ENCODE data around the gene MITD1.
"Not testable (repeated sequence)": the region's sequence is repeated elsewhere in the genome, so short reads cannot be mapped to it uniquely, and the experiment has no call there.

MITD1 gene

GRCh38 chr2:99153921-99154604 is 26.8 kb downstream of the MITD1 start:
- peak overlapping the region; percentile 97 for H3K27ac ChIP-seq (ENCODE audit: low read depth, low read length)

GRCh38 chr2:99152199-99152895 is 28.5 kb downstream of the MITD1 start:
- no peaks in the 10 kb centered on the region for H3K9me3 ChIP-seq (ENCODE audit: low read length)
- no peak overlapping the region for H3K9ac ChIP-seq (ENCODE audit: low read length)
- H3K4me3 ChIP-seq (ENCODE audit: low read depth in 1 of 2, low read length in 2 of 2) = no peak overlapping the region
- peaks cover 17% of the 10 kb centered on the region for H3K4me1 ChIP-seq (ENCODE audit: insufficient read depth, low read length)
- H3K36me3 ChIP-seq (ENCODE audit: insufficient read depth, low read length) = peaks cover 10% of the 10 kb centered on the region
- no peaks in the 10 kb centered on the region for H3K27me3 ChIP-seq (ENCODE audit: control insufficient read depth in 1 of 2, insufficient read depth in 2 of 2, low read length in 2 of 2)
- H3K27ac ChIP-seq (ENCODE audit: low read depth, low read length) = no peak overlapping the region

More at GRCh38 chr2:99153921-99154604, 26.8 kb downstream of the MITD1 start:
- no peaks in the 10 kb centered on the region for H3K27me3 ChIP-seq (ENCODE audit: control insufficient read depth in 1 of 2, insufficient read depth in 2 of 2, low read length in 2 of 2)
- no peaks in the 10 kb centered on the region for H3K9me3 ChIP-seq (ENCODE audit: low read length)
- peaks cover 20% of the 10 kb centered on the region for H3K36me3 ChIP-seq (ENCODE audit: insufficient read depth, low read length)
- peak overlapping the region; percentile 78 to 84 for H3K4me3 ChIP-seq (ENCODE audit: low read depth in 1 of 2, low read length in 2 of 2)
- H3K4me1 ChIP-seq (ENCODE audit: insufficient read depth, low read length) = peaks cover 17% of the 10 kb centered on the region
- peak overlapping the region; percentile 62 for H3K9ac ChIP-seq (ENCODE audit: low read length)

- no peaks in the 10 kb centered on the region for H3K9me3 ChIP-seq (ENCODE audit: low read length)
- H3K36me3 ChIP-seq (ENCODE audit: insufficient read depth, low read length) = no peaks in the 10 kb centered on the region
- no peak overlapping the region for H3K27ac ChIP-seq (ENCODE audit: low read depth, low read length)
- no peak overlapping the region for H3K9ac ChIP-seq (ENCODE audit: low read length)
- no peaks in the 10 kb centered on the region for H3K27me3 ChIP-seq (ENCODE audit: control insufficient read depth in 1 of 2, insufficient read depth in 2 of 2, low read length in 2 of 2)
- H3K4me1 ChIP-seq (ENCODE audit: insufficient read depth, low read length) = peaks cover 10% of the 10 kb centered on the region
- H3K4me3 ChIP-seq (ENCODE audit: low read depth in 1 of 2, low read length in 2 of 2) = no peak overlapping the region
Observed at GRCh38 chr2:99150706-99151105, 30.2 kb downstream of the MITD1 start.

GRCh38 chr2:99141110-99142108 is 39.4 kb downstream of the MITD1 start, which contains the start of gene C2orf15:
TSS of gene C2orf15 (plus strand) at chr2:99141707. CDS start at chr2:99150559, 8,852 bp downstream.
- peaks cover 3% of the 10 kb centered on the region for H3K4me1 ChIP-seq (ENCODE audit: insufficient read depth, low read length)
- H3K36me3 ChIP-seq (ENCODE audit: insufficient read depth, low read length) = no peaks in the 10 kb centered on the region
- H3K9me3 ChIP-seq (ENCODE audit: low read length) = no peaks in the 10 kb centered on the region
- peak within 1 kb of the TSS; percentile 70 for H3K27ac ChIP-seq (ENCODE audit: low read depth, low read length)
- H3K27me3 ChIP-seq (ENCODE audit: control insufficient read depth in 1 of 2, insufficient read depth in 2 of 2, low read length in 2 of 2) = no peaks in the 10 kb centered on the region
- peak within 1 kb of the TSS; percentile 24 for H3K9ac ChIP-seq (ENCODE audit: low read length)
- peak within 1 kb of the TSS; percentile 83 to 85 for H3K4me3 ChIP-seq (ENCODE audit: low read depth in 1 of 2, low read length in 2 of 2)

- no peaks in the 10 kb centered on the region for H3K36me3 ChIP-seq (ENCODE audit: insufficient read depth, low read length)
- peak overlapping the region; percentile 63 for H3K27ac ChIP-seq (ENCODE audit: low read depth, low read length)
- no peaks in the 10 kb centered on the region for H3K9me3 ChIP-seq (ENCODE audit: low read length)
- peak overlapping the region; percentile 1 for H3K9ac ChIP-seq (ENCODE audit: low read length)
- H3K4me3 ChIP-seq (ENCODE audit: low read depth in 1 of 2, low read length in 2 of 2) = peak overlapping the region; percentile 83 to 85
- H3K4me1 ChIP-seq (ENCODE audit: insufficient read depth, low read length) = peaks cover 3% of the 10 kb centered on the region
- H3K27me3 ChIP-seq (ENCODE audit: control insufficient read depth in 1 of 2, insufficient read depth in 2 of 2, low read length in 2 of 2) = no peaks in the 10 kb centered on the region
Observed at GRCh38 chr2:99140860-99141109, 40.1 kb downstream of the MITD1 start.

GRCh38 chr2:99140056-99140859 is 40.6 kb downstream of the MITD1 start:
- peaks cover 3% of the 10 kb centered on the region for H3K4me1 ChIP-seq (ENCODE audit: insufficient read depth, low read length)
- H3K36me3 ChIP-seq (ENCODE audit: insufficient read depth, low read length) = no peaks in the 10 kb centered on the region
- H3K27me3 ChIP-seq (ENCODE audit: control insufficient read depth in 1 of 2, insufficient read depth in 2 of 2, low read length in 2 of 2) = no peaks in the 10 kb centered on the region
- peak overlapping the region; percentile 63 for H3K27ac ChIP-seq (ENCODE audit: low read depth, low read length)
- H3K9me3 ChIP-seq (ENCODE audit: low read length) = no peaks in the 10 kb centered on the region
- H3K4me3 ChIP-seq (ENCODE audit: low read depth in 1 of 2, low read length in 2 of 2) = peak overlapping the region; percentile 83 to 85
- H3K9ac ChIP-seq (ENCODE audit: low read length) = peak overlapping the region; percentile 1

GRCh38 chr2:99139003-99139402 is 41.9 kb downstream of the MITD1 start:
- Histone ChIP-seq H3K9me3 (ENCODE audit: low read length) (no peaks in the 10 kb centered on the region), H3K4me3 (ENCODE audit: low read depth in 1 of 2, low read length in 2 of 2) (no peak overlapping the region), H3K9ac (ENCODE audit: low read length) (no peak overlapping the region), H3K27me3 (ENCODE audit: control insufficient read depth in 1 of 2, insufficient read depth in 2 of 2, low read length in 2 of 2) (no peaks in the 10 kb centered on the region), H3K27ac (ENCODE audit: low read depth, low read length) (no peak overlapping the region), H3K4me1 (ENCODE audit: insufficient read depth, low read length) (peaks cover 3% of the 10 kb centered on the region), H3K36me3 (ENCODE audit: insufficient read depth, low read length) (no peaks in the 10 kb centered on the region)

- not testable (repeated sequence) for H3K9me3 ChIP-seq (ENCODE audit: low read length); H3K27me3 ChIP-seq (ENCODE audit: control insufficient read depth in 1 of 2, insufficient read depth in 2 of 2, low read length in 2 of 2); H3K4me3 ChIP-seq (ENCODE audit: low read depth in 1 of 2, low read length in 2 of 2); H3K9ac ChIP-seq (ENCODE audit: low read length); H3K27ac ChIP-seq (ENCODE audit: low read depth, low read length); H3K4me1 ChIP-seq (ENCODE audit: insufficient read depth, low read length); H3K36me3 ChIP-seq (ENCODE audit: insufficient read depth, low read length)
Observed at GRCh38 chr2:99135044-99135556, 45.8 kb downstream of the MITD1 start.

GRCh38 chr2:99127981-99128380 is 52.9 kb downstream of the MITD1 start:
- Histone ChIP-seq H3K27me3 (ENCODE audit: control insufficient read depth in 1 of 2, insufficient read depth in 2 of 2, low read length in 2 of 2) (no peaks in the 10 kb centered on the region), H3K4me3 (ENCODE audit: low read depth in 1 of 2, low read length in 2 of 2) (no peak overlapping the region), H3K27ac (ENCODE audit: low read depth, low read length) (no peak overlapping the region), H3K9me3 (ENCODE audit: low read length) (no peaks in the 10 kb centered on the region), H3K36me3 (ENCODE audit: insufficient read depth, low read length) (peaks cover 6% of the 10 kb centered on the region), H3K9ac (ENCODE audit: low read length) (no peak overlapping the region), H3K4me1 (ENCODE audit: insufficient read depth, low read length) (no peaks in the 10 kb centered on the region)
